ENCODE results near the gene ADAM11. TPM values are rescaled to one million over a fixed set of nuclear protein-coding genes. Genes with fewer than 3 reads are reported as not detected.

Gene ADAM11
- total and polyA plus RNA-seq, 2 of the 13 experiments (the other 11 are each of a cell fraction or from before 2014, with no cell fraction given): 0.38 to 0.91 TPM

DNA sequence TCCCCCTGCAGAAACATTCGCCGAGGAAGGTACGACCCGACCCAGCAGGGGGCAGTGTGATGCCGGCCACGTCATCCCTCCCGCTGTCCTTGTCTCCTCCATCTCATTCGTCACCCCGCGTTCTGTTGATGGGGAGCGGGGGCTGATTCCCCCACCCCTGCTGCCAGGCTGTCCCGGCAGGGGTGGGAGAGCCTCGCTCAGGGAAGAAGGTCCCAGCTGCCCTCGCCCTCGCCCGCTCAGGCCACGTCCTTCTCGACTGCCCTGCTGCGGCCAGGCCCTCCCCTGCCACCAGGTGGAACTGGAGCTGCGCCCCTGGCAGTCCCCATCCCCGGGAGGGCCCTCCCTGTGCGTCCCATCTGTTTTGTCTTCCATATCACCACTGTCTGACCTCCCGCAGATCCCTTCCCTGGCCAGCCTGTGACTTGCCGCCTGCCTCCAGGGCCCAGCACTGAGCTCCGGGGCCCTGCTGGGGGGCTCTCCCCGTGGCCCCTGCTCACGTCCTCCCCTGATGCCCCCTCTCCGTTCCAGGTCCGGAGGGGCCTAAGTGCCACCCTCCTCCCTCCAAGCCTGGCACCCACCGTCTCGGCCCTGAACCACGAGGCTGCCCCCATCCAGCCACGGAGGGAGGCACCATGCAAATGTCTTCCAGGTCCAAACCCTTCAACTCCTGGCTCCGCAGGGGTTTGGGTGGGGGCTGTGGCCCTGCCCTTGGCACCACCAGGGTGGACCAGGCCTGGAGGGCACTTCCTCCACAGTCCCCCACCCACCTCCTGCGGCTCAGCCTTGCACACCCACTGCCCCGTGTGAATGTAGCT is 20.6 kb downstream of the ADAM11 start (continued):
- TF ChIP-seq SRSF1 (optimal IDR thresholded peaks at IDR 0.05; ENCODE audit: low read depth, low read length): no peak
- no peak for TF ChIP-seq PHF20 (CRISPR knock-in tag; IDR thresholded peaks at IDR 0.05)
- no peak for TF ChIP-seq DZIP1 (CRISPR knock-in tag; IDR thresholded peaks at IDR 0.05)
- TF ChIP-seq SNRNP70 (IDR thresholded peaks at IDR 0.05; ENCODE audit: low read depth, low read length): no peak
- no peak for TF ChIP-seq NCOR1 (IDR thresholded peaks at IDR 0.05; ENCODE audit: borderline replicate concordance, low read length)
- TF ChIP-seq SAFB2 (CRISPR knock-in tag; IDR thresholded peaks at IDR 0.05; ENCODE audit: borderline replicate concordance, low read depth): 0 out of 2 replicates have a peak, but pooled peaks have one; percentile 62
- TF ChIP-seq MED13 (CRISPR knock-in tag; IDR thresholded peaks at IDR 0.05): no peak
- TF ChIP-seq ZNF766 (CRISPR knock-in tag; IDR thresholded peaks at IDR 0.05; ENCODE audit: borderline replicate concordance): no peak
- TF ChIP-seq, protein P1, sequence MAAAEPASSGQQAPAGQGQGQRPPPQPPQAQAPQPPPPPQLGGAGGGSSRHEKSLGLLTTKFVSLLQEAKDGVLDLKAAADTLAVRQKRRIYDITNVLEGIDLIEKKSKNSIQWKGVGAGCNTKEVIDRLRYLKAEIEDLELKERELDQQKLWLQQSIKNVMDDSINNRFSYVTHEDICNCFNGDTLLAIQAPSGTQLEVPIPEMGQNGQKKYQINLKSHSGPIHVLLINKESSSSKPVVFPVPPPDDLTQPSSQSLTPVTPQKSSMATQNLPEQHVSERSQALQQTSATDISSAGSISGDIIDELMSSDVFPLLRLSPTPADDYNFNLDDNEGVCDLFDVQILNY (CRISPR knock-in tag; conservative IDR thresholded peaks at IDR 0.05): peak; percentile 35; the same call in 1 of the 2 replicates
- no peak for TF ChIP-seq SMARCC2 (IDR thresholded peaks at IDR 0.05)
- TF ChIP-seq JUN (CRISPR knock-in tag; IDR thresholded peaks at IDR 0.05): no peak
- no peak for TF ChIP-seq ZNF414 (CRISPR knock-in tag; IDR thresholded peaks at IDR 0.05)
- TF ChIP-seq NFE2L1 (CRISPR knock-in tag; IDR thresholded peaks at IDR 0.05; ENCODE audit: borderline replicate concordance): 0 out of 2 replicates have a peak, but pooled peaks have one; percentile 8
- no peak for TF ChIP-seq PAWR (CRISPR knock-in tag; IDR thresholded peaks at IDR 0.05; ENCODE audit: borderline replicate concordance)
- no peak for TF ChIP-seq NR2F6 (IDR thresholded peaks at IDR 0.05)
- peak; percentile 66 for TF ChIP-seq NR2F6 (CRISPR knock-in tag; IDR thresholded peaks at IDR 0.05)
- TF ChIP-seq KAT2B (IDR thresholded peaks at IDR 0.05; ENCODE audit: borderline replicate concordance, low read depth, low read length): no peak
- TF ChIP-seq, protein P2, sequence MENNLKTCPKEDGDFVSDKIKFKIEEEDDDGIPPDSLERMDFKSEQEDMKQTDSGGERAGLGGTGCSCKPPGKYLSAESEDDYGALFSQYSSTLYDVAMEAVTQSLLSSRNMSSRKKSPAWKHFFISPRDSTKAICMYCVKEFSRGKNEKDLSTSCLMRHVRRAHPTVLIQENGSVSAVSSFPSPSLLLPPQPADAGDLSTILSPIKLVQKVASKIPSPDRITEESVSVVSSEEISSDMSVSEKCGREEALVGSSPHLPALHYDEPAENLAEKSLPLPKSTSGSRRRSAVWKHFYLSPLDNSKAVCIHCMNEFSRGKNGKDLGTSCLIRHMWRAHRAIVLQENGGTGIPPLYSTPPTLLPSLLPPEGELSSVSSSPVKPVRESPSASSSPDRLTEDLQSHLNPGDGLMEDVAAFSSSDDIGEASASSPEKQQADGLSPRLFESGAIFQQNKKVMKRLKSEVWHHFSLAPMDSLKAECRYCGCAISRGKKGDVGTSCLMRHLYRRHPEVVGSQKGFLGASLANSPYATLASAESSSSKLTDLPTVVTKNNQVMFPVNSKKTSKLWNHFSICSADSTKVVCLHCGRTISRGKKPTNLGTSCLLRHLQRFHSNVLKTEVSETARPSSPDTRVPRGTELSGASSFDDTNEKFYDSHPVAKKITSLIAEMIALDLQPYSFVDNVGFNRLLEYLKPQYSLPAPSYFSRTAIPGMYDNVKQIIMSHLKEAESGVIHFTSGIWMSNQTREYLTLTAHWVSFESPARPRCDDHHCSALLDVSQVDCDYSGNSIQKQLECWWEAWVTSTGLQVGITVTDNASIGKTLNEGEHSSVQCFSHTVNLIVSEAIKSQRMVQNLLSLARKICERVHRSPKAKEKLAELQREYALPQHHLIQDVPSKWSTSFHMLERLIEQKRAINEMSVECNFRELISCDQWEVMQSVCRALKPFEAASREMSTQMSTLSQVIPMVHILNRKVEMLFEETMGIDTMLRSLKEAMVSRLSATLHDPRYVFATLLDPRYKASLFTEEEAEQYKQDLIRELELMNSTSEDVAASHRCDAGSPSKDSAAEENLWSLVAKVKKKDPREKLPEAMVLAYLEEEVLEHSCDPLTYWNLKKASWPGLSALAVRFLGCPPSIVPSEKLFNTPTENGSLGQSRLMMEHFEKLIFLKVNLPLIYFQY (CRISPR knock-in tag; IDR thresholded peaks at IDR 0.05; ENCODE audit: borderline replicate concordance): 0 out of 2 replicates have a peak, but pooled peaks have one; percentile 35
- no peak for TF ChIP-seq PLRG1 (conservative IDR thresholded peaks at IDR 0.05)
- TF ChIP-seq CREB1 (IDR thresholded peaks at IDR 0.05): peak; percentile 94
- peak; percentile 94 for TF ChIP-seq CREB1 (CRISPR knock-in tag; IDR thresholded peaks at IDR 0.05)
- no peak for TF ChIP-seq MLLT10 (CRISPR knock-in tag; IDR thresholded peaks at IDR 0.05)
- TF ChIP-seq HDAC1 (CRISPR knock-in tag; IDR thresholded peaks at IDR 0.05): no peak
- TF ChIP-seq MYNN (CRISPR knock-in tag; IDR thresholded peaks at IDR 0.05; ENCODE audit: low read depth): no peak
